GM18951 (cell line): Measurements from ENCODE around the gene ARHGAP25.

Source experiments
- POLR2A ChIP-seq: IDR thresholded peaks from 4 replicates; pipeline ENCODE4 v1.6.1; 2011; ENCODE audit warnings: mild to moderate bottlenecking; ENCODE audit not compliant: insufficient read length, insufficient read depth; ENCODE audit errors: extremely low read depth
- in situ Hi-C: fragments of 300-500 bp; cut with MboI; formaldehyde crosslinking; loops from one replicate; pipeline ENCODE4 v1.12.0; 2022; ENCODE audit warnings: low sequenced_read_pairs, mixed read lengths, inconsistent platforms; ENCODE audit not compliant: unreplicated experiment

ARHGAP25 gene

GRCh38 chr2:68831686-68832232, 97.1 kb downstream of the ARHGAP25 start:
- TF ChIP-seq POLR2A, result no peak
- in situ Hi-C loops, result no loop called here

DNA sequence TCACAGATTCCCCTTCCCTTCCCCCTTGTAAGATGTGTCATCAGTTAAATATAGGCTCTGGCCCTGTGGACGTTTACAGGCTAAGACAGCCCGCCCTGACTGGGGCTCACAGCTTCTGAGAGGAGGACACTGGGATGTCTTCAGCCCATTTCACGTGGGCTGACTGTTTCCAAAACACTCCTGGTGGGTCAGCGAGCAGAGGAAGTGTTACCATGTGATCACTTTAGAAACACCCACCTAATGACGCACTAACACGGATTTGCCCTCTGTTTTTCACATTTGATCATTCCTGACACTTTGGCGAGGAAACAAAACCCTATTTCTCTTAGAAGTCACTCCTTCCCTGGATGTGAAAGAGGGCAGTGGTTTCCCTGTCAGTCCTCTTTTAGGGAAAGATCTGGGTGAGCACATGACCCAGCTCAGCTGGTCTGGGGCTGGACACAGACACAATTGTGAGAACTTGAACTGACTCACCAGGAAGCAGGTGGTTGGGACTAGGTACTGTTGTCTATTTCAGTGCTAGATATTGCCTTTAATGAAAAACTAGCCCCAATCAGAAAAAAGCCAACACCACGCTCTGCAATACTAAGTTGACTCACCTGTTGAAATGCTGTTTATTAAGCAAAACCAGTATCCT, 97.7 kb downstream of the ARHGAP25 start:
- in situ Hi-C loops, result no loop called here
- no peak for TF ChIP-seq POLR2A

GRCh38 chr2:68833162-68833561, 98.6 kb downstream of the ARHGAP25 start:
- in situ Hi-C loops, result no loop called here
- TF ChIP-seq POLR2A, result no peak

- in situ Hi-C loops, result no loop called here
- no peak for TF ChIP-seq POLR2A
Measured at GRCh38 chr2:68834737-68835376, 100.2 kb downstream of the ARHGAP25 start.

GRCh38 chr2:68835621-68836020, 101.0 kb downstream of the ARHGAP25 start:
- in situ Hi-C loops, result no loop called here
- no peak for TF ChIP-seq POLR2A

- in situ Hi-C loops, result no loop called here
- TF ChIP-seq POLR2A, result no peak
Measured at GRCh38 chr2:68837164-68837860, 102.7 kb downstream of the ARHGAP25 start.

DNA sequence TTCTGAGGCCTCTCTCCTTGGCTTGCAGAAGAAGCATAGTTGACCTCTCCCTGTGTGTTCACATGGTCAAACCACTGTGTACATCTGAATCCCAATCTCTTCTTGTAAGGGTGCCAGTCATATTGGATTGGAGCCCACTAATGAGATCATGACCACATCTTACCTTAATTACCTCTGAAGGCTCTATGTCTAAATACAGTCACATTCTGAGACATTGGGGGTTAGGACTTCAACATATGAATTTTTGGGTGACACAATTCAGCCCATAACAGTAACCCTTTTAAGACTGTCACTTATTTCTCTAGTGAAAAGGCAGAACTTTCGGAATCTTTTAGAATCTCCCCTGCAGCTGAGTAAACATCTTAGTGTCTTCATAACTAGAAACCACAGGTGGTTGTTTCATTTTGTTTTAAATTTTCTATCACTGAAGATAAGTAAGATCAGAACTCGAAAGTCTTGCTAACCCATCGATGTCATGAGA, 103.3 kb downstream of the ARHGAP25 start:
- in situ Hi-C loops, result no loop called here
- TF ChIP-seq POLR2A, result no peak

DNA sequence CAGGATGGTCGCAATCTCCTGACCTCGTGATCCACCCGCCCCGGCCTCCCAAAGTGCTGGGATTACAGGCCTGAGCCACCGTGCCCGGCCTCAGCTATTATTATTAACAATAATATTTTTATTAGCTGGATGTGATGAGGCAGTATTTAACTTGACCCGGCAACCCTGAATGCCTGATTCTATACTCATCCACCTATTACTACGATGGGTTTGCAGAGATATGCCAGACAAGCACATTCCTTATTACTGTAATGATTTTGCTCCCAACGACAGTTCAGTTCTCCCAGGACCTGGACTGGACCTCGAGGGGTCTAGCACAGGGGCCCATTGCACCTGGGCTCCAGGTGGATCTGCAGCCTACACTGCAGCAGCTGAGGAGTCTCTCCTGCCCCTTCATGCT, 104.0 kb downstream of the ARHGAP25 start:
- TF ChIP-seq POLR2A, result no peak
- in situ Hi-C loops, result no loop called here

DNA sequence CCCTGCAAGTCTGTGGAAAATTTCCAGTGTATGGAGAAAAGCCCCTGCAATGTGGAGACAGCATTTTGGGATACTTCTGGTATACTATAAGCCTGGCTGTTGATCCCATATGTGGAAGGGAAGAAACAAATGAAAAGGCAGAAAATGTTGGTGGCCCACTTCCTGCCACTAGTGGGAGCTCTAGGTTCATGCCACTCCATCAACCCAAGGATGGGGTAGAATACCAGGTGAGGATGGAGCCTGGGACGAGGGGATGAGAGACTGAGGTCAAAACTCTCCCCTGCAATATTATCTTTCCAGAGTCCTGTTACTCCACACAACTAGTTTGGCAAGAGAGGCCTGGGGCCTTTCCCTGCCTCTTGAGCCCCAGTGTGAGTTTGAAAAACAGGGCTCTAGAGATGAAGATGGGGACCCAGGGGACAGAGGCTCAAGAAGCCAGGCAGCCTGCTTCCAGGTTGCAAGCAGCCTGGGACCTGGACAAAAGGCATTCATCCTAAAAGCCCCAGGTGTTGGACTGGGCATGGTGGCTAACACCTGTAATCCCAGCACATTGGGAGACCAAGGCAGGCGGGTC, 104.7 kb downstream of the ARHGAP25 start:
- no peak for TF ChIP-seq POLR2A
- in situ Hi-C loops, result no loop called here

- in situ Hi-C loops, result no loop called here
- no peak for TF ChIP-seq POLR2A
Measured at GRCh38 chr2:68845043-68845442, 110.4 kb downstream of the ARHGAP25 start.

DNA sequence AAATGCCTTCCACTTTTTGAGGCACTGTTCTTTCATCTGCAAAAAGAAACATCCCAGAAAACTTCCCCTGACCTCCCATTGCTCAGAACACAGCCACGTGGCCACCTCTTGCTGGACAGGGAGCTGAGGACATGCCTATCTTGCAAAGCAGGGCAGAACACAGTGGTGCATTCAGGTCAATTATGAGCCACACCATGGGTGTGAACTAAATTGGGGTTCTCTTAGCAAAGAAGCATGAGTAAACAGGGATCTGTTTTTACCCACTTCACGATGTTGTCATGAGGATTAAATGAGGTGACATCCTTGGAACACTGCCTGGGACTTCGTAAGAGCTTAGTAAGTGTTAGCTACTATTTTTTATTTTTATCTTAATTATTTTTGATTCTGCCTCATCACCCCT, 111.5 kb downstream of the ARHGAP25 start:
- in situ Hi-C loops, result no loop called here
- no peak for TF ChIP-seq POLR2A

- TF ChIP-seq POLR2A, result no peak
- in situ Hi-C loops, result no loop called here
Measured at GRCh38 chr2:68847751-68848150, 113.1 kb downstream of the ARHGAP25 start.

DNA sequence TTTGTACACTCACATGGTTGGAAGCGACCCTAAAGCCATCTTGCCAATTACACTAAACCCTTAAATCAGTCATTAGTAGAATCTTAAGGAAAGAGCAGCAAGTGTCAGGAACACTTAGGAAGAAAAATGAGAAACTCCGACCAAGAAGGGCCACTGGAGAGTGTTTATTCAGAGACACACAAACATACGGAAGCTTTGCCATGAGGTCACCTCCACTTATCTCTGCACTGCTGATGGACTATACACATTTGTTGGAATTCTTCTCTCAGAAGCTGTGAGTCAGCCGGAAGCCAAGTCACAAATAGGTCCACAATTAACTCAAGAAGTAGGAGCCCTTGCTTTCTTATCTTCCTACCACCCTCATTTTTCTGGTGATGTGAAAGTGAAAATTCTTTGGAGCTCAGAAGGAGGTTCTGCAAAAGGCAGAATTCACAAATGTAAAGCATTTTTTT, 115.0 kb downstream of the ARHGAP25 start:
- TF ChIP-seq POLR2A, result no peak
- in situ Hi-C loops, result no loop called here

GRCh38 chr2:68850524-68850923, 115.9 kb downstream of the ARHGAP25 start:
- in situ Hi-C loops, result no loop called here
- no peak for TF ChIP-seq POLR2A

- in situ Hi-C loops, result no loop called here
- TF ChIP-seq POLR2A, result no peak
Measured at GRCh38 chr2:68853035-68853434, 118.4 kb downstream of the ARHGAP25 start.
